ENCODE measurements around the gene TROAP.
"Not testable (repeated sequence)": the region's sequence is repeated elsewhere in the genome, so short reads cannot be mapped to it uniquely, and the experiment has no call there.

Gene TROAP, protein sequence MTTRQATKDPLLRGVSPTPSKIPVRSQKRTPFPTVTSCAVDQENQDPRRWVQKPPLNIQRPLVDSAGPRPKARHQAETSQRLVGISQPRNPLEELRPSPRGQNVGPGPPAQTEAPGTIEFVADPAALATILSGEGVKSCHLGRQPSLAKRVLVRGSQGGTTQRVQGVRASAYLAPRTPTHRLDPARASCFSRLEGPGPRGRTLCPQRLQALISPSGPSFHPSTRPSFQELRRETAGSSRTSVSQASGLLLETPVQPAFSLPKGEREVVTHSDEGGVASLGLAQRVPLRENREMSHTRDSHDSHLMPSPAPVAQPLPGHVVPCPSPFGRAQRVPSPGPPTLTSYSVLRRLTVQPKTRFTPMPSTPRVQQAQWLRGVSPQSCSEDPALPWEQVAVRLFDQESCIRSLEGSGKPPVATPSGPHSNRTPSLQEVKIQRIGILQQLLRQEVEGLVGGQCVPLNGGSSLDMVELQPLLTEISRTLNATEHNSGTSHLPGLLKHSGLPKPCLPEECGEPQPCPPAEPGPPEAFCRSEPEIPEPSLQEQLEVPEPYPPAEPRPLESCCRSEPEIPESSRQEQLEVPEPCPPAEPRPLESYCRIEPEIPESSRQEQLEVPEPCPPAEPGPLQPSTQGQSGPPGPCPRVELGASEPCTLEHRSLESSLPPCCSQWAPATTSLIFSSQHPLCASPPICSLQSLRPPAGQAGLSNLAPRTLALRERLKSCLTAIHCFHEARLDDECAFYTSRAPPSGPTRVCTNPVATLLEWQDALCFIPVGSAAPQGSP

DNA sequence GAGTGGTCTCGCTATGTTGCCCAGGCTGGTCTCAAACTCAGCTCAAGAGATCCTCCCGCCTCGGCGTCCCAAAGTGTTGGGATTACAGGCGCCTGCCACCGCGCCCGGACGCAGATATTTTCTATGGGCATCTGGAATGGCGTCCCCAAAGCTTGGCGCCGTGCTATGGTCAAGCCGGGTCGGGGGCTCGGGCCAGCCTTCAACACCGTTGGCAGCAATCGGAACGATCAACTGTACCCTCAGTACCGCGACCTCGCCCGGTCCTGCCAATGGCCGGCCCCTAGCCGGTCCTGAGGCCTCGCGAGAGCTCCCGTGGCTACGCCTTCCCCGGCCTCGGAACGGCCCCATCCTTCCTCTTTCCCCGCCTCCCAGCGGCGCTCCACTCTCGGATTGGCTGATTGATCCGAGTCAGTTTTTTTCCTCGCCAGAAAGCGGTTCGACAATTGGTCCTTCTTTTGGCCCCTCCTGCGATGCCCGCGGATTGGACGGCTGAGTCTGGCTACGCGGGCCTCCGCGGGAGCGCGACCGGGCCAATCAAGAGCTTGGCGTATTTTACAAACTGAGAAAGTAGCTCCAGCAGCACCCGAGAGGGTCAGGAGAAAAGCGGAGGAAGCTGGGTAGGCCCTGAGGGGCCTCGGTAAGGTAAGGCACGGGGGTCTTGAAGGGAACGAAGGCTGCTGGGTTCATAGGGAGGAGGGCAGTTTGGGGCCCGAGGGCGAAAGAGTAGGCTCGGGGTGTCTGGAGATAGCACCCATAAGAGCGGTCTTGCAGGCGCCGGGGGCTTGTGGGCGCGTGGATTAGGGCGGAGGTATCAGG lies at the start of gene TROAP:
TSS of gene TROAP (plus strand) at position 548 of the 816 bp plus-strand sequence. CDS start 354 bp downstream, outside the sequence.
- peak within 1 kb of the TSS; percentile 57 for H3K4me3 ChIP-seq (ENCODE audit: low read depth, low read length)
- DNase-seq (ENCODE audit: low read depth): peak; percentile 93

DNA sequence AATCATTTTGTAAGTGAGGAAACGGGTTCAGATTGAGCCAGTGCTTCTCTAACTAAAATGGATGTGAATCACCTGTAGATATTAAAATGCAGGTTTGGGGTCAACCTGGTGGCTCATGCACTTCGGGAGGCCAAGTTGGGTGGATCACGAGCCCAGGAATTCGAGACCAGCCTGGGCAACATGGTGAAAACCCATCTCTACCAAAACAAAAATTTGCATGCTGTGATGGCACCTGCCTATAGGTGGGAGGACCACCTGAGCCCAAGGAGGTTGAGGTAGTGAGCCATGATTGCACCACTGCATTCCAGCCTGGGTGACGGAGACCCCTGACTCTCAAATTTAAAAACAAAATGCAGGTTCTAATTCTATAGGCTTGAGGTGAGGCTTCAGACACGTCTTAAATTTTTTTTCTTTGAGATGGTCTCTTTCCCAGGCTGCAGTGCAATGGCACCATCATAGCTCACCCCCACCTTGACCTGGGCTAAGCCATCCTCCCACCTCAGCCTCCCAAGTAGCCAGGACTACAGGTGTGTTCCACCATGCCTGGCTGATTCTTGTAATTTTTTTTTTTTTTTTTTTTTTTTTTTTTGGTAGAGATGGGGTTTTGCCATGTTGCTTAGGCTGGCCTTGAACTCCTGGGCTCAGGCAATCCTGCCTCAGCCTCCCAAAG lies 49.2 kb upstream of the TROAP start:
- no peak for DNase-seq (ENCODE audit: low read depth)
- no peak overlapping the region for H3K4me3 ChIP-seq (ENCODE audit: low read depth, low read length)

DNA sequence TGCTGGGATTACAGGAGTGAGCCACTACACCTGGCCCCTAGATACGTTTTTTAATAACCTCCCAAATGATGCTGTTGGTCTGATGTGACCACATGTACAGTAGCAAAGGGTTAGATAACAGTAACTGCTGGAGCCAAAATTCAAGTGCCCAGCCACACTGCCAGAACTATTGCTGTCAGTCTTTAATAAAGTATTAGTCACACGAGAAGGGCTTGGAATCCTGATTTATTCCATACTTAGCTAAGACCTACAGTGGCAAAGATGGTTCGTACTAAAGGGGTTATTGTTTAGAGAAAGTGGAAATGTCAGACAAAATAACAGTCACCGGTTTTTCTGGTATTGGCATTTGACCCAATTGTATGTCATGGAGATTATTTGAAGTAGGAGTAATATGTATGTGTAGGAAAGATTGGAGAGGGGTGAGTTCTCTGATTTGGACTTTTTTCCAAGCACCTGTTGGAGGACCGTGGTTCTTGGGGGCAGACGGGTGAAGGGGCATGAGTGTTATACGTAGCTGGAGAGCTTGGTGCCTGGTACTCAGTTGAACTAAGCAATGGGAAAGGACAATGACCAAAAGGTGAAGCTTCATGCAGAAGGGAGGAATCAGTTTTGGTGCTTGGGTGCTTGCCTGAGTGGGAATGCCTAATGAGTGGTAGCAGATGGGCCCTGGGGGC lies 48.5 kb upstream of the TROAP start:
- DNase-seq (ENCODE audit: low read depth): no peak

GRCh38 chr12:49276304-49277290 lies 46.5 kb upstream of the TROAP start:
- no peak for DNase-seq (ENCODE audit: low read depth)
- H3K4me3 ChIP-seq (ENCODE audit: low read depth, low read length): no peak overlapping the region

More for the DNA sequence above, 48.5 kb upstream of the TROAP start:
- H3K4me3 ChIP-seq (ENCODE audit: low read depth, low read length): no peak overlapping the region

GRCh38 chr12:49277466-49277865 lies 45.6 kb upstream of the TROAP start:
- H3K4me3 ChIP-seq (ENCODE audit: low read depth, low read length): no peak overlapping the region
- no peak for DNase-seq (ENCODE audit: low read depth)

DNA sequence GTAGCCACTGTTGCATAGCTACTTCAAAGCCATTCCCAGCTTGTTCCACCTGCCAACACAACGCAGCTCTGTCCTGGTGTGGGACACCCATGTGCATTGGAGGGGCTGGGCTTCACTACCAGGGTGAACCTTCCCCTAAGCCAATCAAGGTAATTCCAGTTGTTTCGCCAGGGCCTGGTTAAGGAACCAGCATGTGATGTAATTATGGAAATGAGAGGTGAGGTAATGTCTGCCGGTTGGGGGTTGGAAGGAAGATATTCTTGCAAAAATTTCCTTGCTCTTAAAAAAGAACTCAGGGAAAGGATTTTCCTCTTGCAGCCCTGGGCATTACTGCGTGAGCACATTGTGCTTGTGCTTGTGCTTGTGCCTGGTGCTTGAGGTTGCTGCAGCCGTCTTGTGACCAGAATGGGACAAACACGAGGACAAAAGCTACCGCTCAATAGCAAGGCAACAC lies 43.3 kb upstream of the TROAP start:
- H3K4me3 ChIP-seq (ENCODE audit: low read depth, low read length): no peak overlapping the region
- no peak for DNase-seq (ENCODE audit: low read depth)

DNA sequence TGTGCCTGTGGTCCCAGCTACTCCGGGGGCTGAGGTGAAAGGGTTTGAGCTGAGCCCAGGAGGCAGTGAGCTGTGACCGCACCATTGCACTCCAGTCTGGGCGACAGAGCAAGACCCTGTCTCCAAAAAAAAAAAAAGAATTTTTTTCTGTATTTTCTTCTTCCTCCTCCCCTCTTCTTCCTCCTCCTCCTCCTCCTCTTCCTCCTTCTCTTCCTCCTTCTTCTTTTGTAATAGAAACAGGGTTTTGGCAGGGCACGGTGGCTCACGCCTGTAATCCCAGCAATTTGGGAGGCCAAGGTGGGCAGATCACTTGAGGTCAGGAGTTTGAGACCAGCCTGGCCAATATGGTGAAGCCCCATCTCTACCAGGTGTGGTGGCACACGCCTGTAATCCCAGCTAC lies 42.5 kb upstream of the TROAP start:
- not testable (repeated sequence) for DNase-seq (ENCODE audit: low read depth); H3K4me3 ChIP-seq (ENCODE audit: low read depth, low read length)

DNA sequence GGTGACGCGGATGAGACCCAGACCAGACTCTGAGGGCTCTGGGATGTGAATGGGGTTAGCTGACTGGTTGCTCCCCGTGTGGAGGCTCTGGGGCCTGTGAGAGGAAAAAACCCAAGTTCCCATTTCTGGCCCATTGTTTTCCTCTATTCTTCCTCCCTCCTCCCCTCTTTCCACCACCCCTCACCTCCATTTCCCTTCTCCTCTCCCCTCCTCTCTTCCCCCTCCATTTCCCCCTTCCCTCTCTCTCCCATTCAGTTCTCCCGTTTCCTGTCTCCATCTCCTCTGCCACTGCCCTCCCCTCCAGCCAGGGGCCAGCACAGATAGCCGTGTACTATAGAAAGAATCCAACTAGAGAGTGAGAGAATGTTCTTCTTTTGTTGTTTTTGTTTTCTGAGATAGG lies 40.8 kb upstream of the TROAP start:
- DNase-seq (ENCODE audit: low read depth): no peak
- no peak overlapping the region for H3K4me3 ChIP-seq (ENCODE audit: low read depth, low read length)

DNA sequence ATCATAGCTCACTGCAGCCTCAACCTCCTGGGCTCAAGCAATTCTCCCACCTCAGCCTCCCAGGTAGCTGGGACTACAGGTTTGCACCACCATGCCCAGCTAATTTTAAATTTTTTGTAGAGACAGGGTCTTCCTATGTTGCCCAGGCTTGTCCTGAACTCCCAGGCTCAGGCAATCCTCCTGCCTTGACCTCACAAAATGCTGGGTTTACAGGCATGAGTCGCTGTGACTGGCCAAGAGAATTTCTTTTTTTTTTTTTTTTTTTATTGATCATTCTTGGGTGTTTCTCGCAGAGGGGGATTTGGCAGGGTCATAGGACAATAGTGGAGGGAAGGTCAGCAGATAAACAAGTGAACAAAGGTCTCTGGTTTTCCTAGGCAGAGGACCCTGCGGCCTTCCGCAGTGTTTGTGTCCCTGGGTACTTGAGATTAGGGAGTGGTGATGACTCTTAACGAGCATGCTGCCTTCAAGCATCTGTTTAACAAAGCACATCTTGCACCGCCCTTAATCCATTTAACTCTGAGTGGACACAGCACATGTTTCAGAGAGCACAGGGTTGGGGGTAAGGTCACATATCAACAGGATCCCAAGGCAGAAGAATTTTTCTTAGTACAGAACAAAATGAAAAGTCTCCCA lies 40.2 kb upstream of the TROAP start:
- DNase-seq (ENCODE audit: low read depth); H3K4me3 ChIP-seq (ENCODE audit: low read depth, low read length): not testable (repeated sequence)

- DNase-seq (ENCODE audit: low read depth): no peak
- no peak overlapping the region for H3K4me3 ChIP-seq (ENCODE audit: low read depth, low read length)
These were observed 39.3 kb upstream of the TROAP start for GRCh38 chr12:49283541-49284429.

GRCh38 chr12:49284672-49285071 lies 38.4 kb upstream of the TROAP start:
- no peak for DNase-seq (ENCODE audit: low read depth)
- H3K4me3 ChIP-seq (ENCODE audit: low read depth, low read length): no peak overlapping the region

- H3K4me3 ChIP-seq (ENCODE audit: low read depth, low read length): no peak overlapping the region
- DNase-seq (ENCODE audit: low read depth): no peak
These were observed 35.2 kb upstream of the TROAP start for GRCh38 chr12:49287876-49288275.

DNA sequence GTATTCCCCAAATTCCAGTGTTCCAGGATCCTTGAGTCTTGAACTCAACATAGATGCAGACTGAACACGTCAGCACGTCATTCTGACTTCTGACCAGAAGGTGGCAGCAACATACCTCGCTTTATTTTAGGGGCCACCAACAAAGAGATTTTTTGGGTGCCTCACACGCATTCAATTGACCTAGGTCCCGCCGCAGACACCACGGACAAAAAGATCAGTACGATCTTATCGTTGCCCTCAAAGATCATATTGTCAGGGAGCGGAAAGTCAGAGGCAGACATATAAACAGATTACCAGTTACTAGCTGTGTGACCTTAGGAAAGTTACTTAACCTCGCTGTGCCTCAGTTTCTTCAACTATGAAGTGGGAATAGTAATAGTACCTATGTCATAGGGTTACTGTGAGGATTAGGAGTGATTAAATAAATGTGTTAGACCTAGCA lies 34.6 kb upstream of the TROAP start:
- no peak overlapping the region for H3K4me3 ChIP-seq (ENCODE audit: low read depth, low read length)
- DNase-seq (ENCODE audit: low read depth): no peak

DNA sequence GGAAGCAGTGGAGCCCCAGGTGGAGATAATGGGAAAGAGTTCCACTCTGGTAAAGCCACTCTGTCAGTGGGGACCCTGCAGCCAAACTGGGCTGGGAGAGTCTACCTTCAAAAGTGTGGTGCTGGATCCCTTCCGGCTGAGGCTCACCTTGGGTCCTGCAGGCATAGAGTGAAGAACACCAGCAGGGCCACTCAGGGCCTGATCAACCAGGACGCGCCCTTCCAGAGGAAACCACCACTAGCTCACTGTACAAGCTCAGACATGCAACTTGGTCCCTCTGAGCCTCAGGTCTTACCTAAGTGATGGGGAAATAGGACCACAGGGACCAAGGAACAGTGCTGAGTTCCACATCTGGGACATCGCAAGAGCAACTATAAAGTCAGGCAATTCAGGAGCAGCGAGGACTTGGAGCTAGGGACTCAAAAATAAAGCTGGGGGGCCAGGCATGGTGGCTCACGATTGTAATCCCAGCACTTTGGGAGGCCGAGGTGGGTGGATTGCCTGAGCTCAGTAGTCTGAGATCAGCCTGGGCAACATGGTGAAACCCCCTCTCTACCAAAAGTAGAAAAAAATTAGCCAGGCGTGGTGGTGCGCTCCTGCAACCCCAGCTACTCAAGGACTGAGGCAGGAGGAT lies 34.0 kb upstream of the TROAP start:
- no peak for DNase-seq (ENCODE audit: low read depth)
- no peak overlapping the region for H3K4me3 ChIP-seq (ENCODE audit: low read depth, low read length)

- H3K4me3 ChIP-seq (ENCODE audit: low read depth, low read length): no peak overlapping the region
- no peak for DNase-seq (ENCODE audit: low read depth)
These were observed 30.4 kb upstream of the TROAP start for GRCh38 chr12:49292729-49293055.

All from skeletal muscle cell (primary cell).